GM12878 (cell line): ENCODE results near the gene PARVA.

Source experiments
- CHD2 ChIP-seq: IDR thresholded peaks from 2 replicates; pipeline ENCODE4 v1.6.1; 2011; ENCODE audit warnings: low read depth, low read length, improper control_type of control experiment, borderline replicate concordance
- TF ChIP-seq, protein P1 (sequence below), 3 experiments: IDR thresholded peaks in 2 of 3; conservative IDR thresholded peaks in 1 of 3; 2 replicates each; pipeline ENCODE4 v1.5.1; 2011; ENCODE audit warnings: low read depth in 3 of 3, low read length in 3 of 3, mild to moderate bottlenecking in 3 of 3, control low read depth in 2 of 3, moderate library complexity in 2 of 3, inconsistent platforms in 1 of 3, mixed read lengths in 1 of 3; ENCODE audit not compliant: control insufficient read depth in 2 of 3, insufficient read depth in 1 of 3; ENCODE audit errors: extremely low read depth in 1 of 3

DNA sequence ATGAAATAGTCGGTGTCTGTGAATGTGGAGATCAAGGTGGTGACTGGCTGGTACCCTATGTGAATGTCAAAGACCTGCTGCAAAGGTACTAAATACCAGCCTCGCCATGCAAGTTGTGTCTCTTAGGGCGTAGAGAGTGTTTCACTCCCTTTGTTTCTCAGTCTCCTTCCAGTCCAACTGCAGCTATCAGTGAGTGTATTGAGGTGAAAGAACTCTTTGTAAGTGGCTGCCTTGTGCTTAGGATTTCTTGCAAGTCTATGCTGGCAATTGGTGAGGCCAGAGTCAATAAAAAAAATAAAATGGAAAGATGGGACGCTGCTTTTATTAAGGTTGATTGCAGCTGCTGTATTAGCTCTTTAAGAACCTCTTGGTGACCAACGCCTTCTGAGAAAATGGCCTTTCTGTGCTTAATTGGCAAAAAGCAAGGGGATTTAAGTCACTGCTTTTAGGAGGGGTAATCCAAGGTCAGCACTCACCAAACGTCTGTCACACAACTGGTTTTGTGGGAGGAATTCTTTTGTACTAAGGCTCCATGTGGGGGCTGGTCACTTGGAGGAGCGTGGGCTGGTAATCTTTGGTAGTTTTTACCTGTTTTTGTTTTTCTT, 95.1 kb downstream of the PARVA start:
- TF ChIP-seq CHD2: no peak
- TF ChIP-seq, protein P1, sequence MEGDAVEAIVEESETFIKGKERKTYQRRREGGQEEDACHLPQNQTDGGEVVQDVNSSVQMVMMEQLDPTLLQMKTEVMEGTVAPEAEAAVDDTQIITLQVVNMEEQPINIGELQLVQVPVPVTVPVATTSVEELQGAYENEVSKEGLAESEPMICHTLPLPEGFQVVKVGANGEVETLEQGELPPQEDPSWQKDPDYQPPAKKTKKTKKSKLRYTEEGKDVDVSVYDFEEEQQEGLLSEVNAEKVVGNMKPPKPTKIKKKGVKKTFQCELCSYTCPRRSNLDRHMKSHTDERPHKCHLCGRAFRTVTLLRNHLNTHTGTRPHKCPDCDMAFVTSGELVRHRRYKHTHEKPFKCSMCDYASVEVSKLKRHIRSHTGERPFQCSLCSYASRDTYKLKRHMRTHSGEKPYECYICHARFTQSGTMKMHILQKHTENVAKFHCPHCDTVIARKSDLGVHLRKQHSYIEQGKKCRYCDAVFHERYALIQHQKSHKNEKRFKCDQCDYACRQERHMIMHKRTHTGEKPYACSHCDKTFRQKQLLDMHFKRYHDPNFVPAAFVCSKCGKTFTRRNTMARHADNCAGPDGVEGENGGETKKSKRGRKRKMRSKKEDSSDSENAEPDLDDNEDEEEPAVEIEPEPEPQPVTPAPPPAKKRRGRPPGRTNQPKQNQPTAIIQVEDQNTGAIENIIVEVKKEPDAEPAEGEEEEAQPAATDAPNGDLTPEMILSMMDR (IDR thresholded peaks at IDR 0.05 in 2 of 3, conservative IDR thresholded peaks at IDR 0.05 in 1 of 3; ENCODE audit: control insufficient read depth in 2 of 3, extremely low read depth in 1 of 3, insufficient read depth in 1 of 3, low read depth in 3 of 3, low read length in 3 of 3): no peak
